Smooth muscle cell (in vitro differentiated cells): ENCODE results near the gene HPD. TPM values are rescaled to one million over a fixed set of nuclear protein-coding genes. Genes with fewer than 3 reads are reported as not detected.
A peak's percentile ranks its signal among the peaks of the same experiment; 100 is the strongest.

Experiments used
- DNase-seq: peaks from one replicate; lab custom pipeline; 2025; ENCODE audit not compliant: unreplicated experiment; lab: John Stamatoyannopoulos, UW
- H2AFZ ChIP-seq: fragments of 200-600 bp; sonication (generic); 2 replicates; pipeline ENCODE4 v1.6.0; 2016; ENCODE audit warnings: antibody characterized with exemption, low read depth, mild to moderate bottlenecking
- H3F3A ChIP-seq: fragments of 200-600 bp; sonication (generic); 2 replicates; pipeline ENCODE4 v1.6.0; 2017; ENCODE audit warnings: antibody characterized with exemption, low read depth
- H3K27ac ChIP-seq: fragments of 200-600 bp; sonication (generic); 2 replicates; pipeline ENCODE4 v1.5.1; 2016; ENCODE audit warnings: low read depth, mild to moderate bottlenecking
- H3K27me3 ChIP-seq: fragments of 200-600 bp; sonication (generic); 2 replicates; pipeline ENCODE4 v1.6.1; 2016; ENCODE audit warnings: low read depth, mild to moderate bottlenecking
- H3K36me3 ChIP-seq: fragments of 200-600 bp; sonication (generic); 2 replicates; pipeline ENCODE4 v1.5.1; 2016; ENCODE audit warnings: low read depth
- H3K4me1 ChIP-seq: fragments of 200-600 bp; sonication (generic); 2 replicates; pipeline ENCODE4 v1.5.1; 2016; ENCODE audit warnings: low read depth
- H3K4me2 ChIP-seq: fragments of 200-600 bp; sonication (generic); 2 replicates; pipeline ENCODE4 v1.6.0; 2016; ENCODE audit warnings: mild to moderate bottlenecking
- H3K4me3 ChIP-seq: fragments of 200-600 bp; sonication (generic); 2 replicates; pipeline ENCODE4 v1.5.1; 2016; ENCODE audit warnings: mild to moderate bottlenecking
- H3K79me2 ChIP-seq: fragments of 200-600 bp; sonication (generic); 2 replicates; pipeline ENCODE4 v1.6.0; 2016; ENCODE audit warnings: low read depth, mild to moderate bottlenecking
- H3K9ac ChIP-seq: fragments of 200-600 bp; sonication (generic); 2 replicates; pipeline ENCODE4 v1.6.0; 2016; ENCODE audit warnings: low read depth
- H3K9me3 ChIP-seq: fragments of 200-600 bp; sonication (generic); replicated peaks from 2 replicates; pipeline ENCODE4 v1.5.1; 2016; ENCODE audit warnings: low read depth
- H4K20me1 ChIP-seq: fragments of 200-600 bp; sonication (generic); 2 replicates; pipeline ENCODE4 v1.6.0; 2016; ENCODE audit warnings: low read depth
- CTCF ChIP-seq: fragments of 200-600 bp; sonication (generic); IDR thresholded peaks from 2 replicates; pipeline ENCODE4 v1.5.1; 2017; ENCODE audit warnings: borderline replicate concordance, mild to moderate bottlenecking, antibody characterized with exemption; ENCODE audit not compliant: insufficient read depth, poor library complexity, severe bottlenecking
- WGBS: methylation state at CpG from one replicate; pipeline ENCODE4 v1.1.7; 2016; ENCODE audit warnings: low lambda C conversion rate; 5-methylcytosine and 5-hydroxymethylcytosine counted together
- polyA plus RNA-seq: library from polyadenylated mRNA; unstranded; fragments of >200 nt; fragmentation: Nextera tagmentation; extraction: Ambion mirVana; gene quantifications from 2 replicates; pipeline ENCODE4 v1.2.1, GENCODE V29; 2016
- total RNA-seq: library from RNA; depleted of rRNA; stranded (reverse); fragments of >200 nt; gene quantifications from 2 replicates; pipeline ENCODE4 v1.2.3, GENCODE V29; 2014

Gene HPD
- total and polyA plus RNA-seq, 2 experiments from 2014 or later, result not detected

DNA sequence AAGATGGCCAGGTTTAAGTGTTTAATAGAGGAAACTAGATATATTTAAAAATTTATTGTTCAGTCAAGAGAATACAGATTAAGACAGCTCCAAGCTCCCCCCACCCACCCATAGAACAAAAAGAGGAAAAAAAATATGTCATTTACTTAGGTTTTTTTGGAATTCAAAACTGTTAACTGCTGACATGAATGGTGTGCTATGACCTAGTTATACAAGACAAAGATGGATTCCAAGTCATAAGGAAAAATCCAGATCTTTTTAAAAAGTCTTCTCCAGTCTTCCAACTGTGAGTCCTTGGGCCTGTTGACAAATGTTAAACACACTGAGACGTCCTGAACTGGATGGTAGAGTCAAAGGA lies 56.2 kb downstream of the HPD start:
- no peaks in the 10 kb centered on the region for H3K36me3 ChIP-seq
- WGBS, result 0% methylated on average over 1 of the region's 1 CpG
- H4K20me1 ChIP-seq, result peaks cover 38% of the 10 kb centered on the region
- peak overlapping the region; percentile 99 for H3K4me2 ChIP-seq
- no peak for TF ChIP-seq CTCF
- H3K9ac ChIP-seq, result peak overlapping the region; percentile 95
- peaks cover 47% of the 10 kb centered on the region for H3K4me1 ChIP-seq
- H3K4me3 ChIP-seq, result peak overlapping the region; percentile 82
- H3K79me2 ChIP-seq, result peaks cover 68% of the 10 kb centered on the region
- H3F3A ChIP-seq, result peaks cover 20% of the 10 kb centered on the region
- H2AFZ ChIP-seq, result no peak overlapping the region
- no peak for DNase-seq
- H3K27ac ChIP-seq, result peak overlapping the region; percentile 99
- no peaks in the 10 kb centered on the region for H3K27me3 ChIP-seq
- no peaks in the 10 kb centered on the region for H3K9me3 ChIP-seq

DNA sequence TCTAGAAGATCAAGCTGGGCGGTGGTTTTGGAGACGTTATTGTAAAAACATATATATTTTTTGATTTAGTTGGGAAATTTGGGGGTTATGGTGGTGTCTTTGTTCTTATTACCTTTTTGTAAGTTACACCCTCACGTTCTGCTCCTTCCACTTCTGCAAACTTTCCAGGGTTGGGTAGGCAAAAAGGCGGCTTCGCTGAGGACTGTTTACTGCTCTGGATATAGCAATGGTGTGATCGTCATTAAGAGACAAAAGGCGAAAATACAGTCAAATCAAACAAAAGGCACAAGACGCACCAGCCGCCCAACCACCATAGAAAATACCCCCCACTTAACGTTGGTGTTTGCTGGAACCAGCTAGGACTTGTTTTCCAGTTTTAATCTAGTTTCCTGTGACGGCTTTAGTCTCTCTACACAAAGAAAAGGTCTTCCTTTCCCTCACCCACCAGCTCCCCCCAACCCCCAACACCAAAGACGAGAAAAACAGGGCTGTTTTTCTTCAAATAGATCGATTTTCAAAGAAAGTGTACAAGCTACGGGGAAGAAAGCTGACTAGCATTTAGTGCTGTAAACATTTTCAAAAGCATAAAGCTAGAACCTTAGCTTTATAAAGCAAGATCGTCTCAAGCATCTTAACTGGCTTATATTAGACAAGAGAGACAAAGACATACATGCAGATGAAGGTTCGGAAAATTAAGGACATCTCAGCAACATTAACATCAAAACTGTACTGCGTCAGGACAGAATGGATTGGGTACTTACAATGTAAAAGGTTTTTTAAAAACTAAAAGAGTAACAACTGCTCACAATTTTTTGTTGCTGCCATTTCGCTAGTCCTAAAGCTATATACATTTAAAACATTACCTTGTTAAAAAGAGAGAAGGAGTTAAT lies 56.8 kb downstream of the HPD start:
- Histone ChIP-seq H3F3A (peaks cover 22% of the 10 kb centered on the region), H3K9ac (peak overlapping the region; percentile 95), H3K79me2 (peaks cover 65% of the 10 kb centered on the region), H3K4me1 (peaks cover 53% of the 10 kb centered on the region), H3K27ac (peak overlapping the region; percentile 99), H2AFZ (no peak overlapping the region), H3K9me3 (no peaks in the 10 kb centered on the region), H3K4me2 (peak overlapping the region; percentile 99), H3K27me3 (no peaks in the 10 kb centered on the region), H3K4me3 (peak overlapping the region; percentile 82), H4K20me1 (peaks cover 38% of the 10 kb centered on the region), H3K36me3 (no peaks in the 10 kb centered on the region)
- no peak for TF ChIP-seq CTCF
- WGBS, result 3% methylated on average over 18 of the region's 18 CpGs
- DNase-seq, result no peak

- Histone ChIP-seq H3K4me1 (peaks cover 46% of the 10 kb centered on the region), H3K9me3 (no peaks in the 10 kb centered on the region), H3F3A (peaks cover 24% of the 10 kb centered on the region), H3K9ac (peak overlapping the region; percentile 95), H3K27ac (peak overlapping the region; percentile 99), H3K27me3 (no peaks in the 10 kb centered on the region), H3K36me3 (no peaks in the 10 kb centered on the region), H3K4me3 (peak overlapping the region; percentile 82), H3K4me2 (peak overlapping the region; percentile 99), H2AFZ (no peak overlapping the region), H4K20me1 (peaks cover 35% of the 10 kb centered on the region), H3K79me2 (peaks cover 62% of the 10 kb centered on the region)
- DNase-seq, result peak; percentile 25
- 1% methylated on average over 54 of the region's 86 CpGs for WGBS
- no peak for TF ChIP-seq CTCF
Measured at GRCh38 chr12:121800694-121801594, 57.7 kb downstream of the HPD start.
